HG02678 (cell line): Measurements from ENCODE around the gene SGK2.
A peak's percentile ranks its signal among the peaks of the same experiment; 100 is the strongest.

Source experiments
- ATAC-seq: cut with Tn5 transposase; IDR thresholded peaks from one replicate; pipeline ENCODE4 v1.9.1; 2021; ENCODE audit warnings: mild to moderate bottlenecking, moderate library complexity; ENCODE audit not compliant: unreplicated experiment

SGK2 gene

GRCh38 chr20:43558412-43559146 lies at the start of gene SGK2:
Gene SGK2, plus strand, starts transcription at chr20:43559027. Its CDS starts 7,469 bp downstream, at chr20:43566496.
- ATAC-seq: no peak

- ATAC-seq: no peak
Observed at GRCh38 chr20:43511879-43512278, 46.9 kb upstream of the SGK2 start.

DNA sequence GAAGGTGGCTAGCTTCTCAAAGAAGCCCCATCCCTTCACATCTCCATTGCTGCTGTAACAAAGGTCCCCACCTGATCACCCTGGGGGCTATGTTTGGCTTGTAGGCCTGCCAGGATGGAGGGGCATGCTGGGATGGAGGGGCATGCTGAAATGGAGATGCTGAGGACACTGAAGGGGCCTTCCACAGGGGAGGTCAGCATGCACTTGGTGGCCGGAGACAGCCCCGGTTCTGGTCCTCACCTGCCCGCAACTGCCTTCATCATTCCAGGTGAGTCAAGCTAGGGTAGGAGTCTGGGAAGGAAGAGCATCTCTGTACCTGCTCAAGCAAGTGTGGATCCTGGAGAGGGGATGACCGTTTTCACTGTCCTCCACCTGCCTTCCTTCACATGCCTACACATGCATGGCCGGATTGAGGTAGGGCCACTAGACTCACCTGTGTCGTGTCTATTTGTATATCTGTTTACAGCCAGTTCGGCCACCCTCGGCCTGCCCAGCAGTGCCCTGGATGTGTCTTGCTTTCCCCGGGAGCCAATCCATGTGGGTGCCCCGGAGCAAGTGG lies 45.4 kb upstream of the SGK2 start:
- no peak for ATAC-seq

DNA sequence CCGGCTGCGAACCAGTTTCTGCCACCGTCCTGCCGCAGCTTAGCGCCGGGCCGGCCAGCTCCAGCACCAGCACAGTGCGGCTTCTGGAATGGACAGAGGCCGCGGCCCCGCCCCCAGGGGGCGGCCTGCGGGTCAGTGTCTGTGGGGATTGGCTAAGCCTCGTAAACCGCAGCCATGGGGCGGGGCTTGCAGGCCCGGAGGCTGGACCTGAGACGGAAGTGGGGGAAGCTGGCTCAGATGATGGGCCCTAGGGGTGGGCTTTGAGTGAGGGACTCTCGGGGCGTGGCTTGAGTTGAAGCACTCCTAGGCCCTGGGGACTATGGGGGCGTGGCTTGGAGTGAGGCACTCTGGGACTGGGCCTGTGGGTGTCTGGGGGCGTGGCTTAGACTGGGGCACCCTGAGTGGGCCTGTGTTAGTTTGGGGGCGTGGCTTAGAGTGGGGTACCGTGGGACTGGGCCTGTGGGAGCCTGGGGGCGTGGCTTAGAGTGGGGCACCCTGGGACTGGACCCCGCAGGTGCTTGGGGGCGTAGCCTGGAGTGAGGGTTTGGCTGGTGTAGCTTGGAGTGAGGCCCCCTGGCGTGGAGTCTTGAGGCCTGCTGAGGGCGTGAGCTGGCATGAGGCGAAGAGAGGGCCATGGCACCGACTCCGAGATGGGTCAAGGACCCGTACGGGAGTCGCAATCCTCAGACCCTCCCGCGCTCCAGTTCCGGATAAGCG lies 44.7 kb upstream of the SGK2 start:
- ATAC-seq: peak; percentile 80

- ATAC-seq: peak; percentile 9
Observed at GRCh38 chr20:43514648-43514999, 44.2 kb upstream of the SGK2 start.

- ATAC-seq: no peak
Observed at GRCh38 chr20:43515628-43516027, 43.2 kb upstream of the SGK2 start.

- ATAC-seq: no peak
Observed at GRCh38 chr20:43516251-43516824, 42.5 kb upstream of the SGK2 start.

DNA sequence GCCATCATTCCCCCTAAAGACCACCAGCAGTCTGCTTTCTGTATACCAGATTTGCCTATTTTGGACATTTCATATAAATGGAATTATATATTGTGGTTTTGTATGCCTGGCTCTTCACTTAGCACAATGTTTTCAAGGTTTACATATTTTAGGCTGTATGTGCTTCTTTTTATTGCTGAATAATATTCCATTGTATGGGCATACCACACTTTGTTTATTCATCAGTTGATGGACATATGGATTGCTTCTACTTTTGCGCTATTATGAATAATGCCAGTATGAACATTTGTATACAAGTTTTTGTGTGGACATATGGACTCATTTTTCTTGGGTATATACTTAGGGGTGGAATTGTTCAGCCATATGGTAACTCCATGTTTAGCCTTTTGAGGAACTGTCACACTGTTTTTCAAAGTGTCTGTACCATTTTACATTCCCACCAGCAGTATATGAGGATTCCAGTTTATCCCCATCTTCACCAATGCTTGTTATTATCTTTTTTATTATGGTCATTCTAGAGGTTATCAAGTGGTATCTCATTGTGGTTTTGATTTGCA lies 38.7 kb upstream of the SGK2 start:
- no peak for ATAC-seq

DNA sequence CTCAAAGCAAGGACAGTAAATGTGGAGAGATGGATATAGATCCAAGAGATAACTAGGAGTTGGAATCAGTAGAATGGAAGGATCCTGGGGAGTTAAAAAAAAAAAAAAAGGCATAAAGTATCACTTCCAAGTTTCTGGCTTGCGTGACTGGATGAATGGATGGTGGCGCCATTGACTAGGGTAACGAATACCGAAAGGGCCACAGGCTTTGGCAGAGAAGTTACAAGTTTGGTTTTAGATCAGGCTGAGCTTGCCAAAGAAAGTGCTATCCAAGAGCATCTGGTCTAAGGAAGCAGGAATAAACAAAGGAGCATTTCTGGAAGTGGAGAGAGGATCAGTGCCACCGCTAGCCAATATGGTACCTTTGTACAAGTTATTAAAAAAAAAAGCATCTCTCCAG lies 33.8 kb upstream of the SGK2 start:
- no peak for ATAC-seq

- no peak for ATAC-seq
Observed at GRCh38 chr20:43528258-43528875, 30.5 kb upstream of the SGK2 start.

- ATAC-seq: no peak
Observed at GRCh38 chr20:43529051-43529450, 29.8 kb upstream of the SGK2 start.

DNA sequence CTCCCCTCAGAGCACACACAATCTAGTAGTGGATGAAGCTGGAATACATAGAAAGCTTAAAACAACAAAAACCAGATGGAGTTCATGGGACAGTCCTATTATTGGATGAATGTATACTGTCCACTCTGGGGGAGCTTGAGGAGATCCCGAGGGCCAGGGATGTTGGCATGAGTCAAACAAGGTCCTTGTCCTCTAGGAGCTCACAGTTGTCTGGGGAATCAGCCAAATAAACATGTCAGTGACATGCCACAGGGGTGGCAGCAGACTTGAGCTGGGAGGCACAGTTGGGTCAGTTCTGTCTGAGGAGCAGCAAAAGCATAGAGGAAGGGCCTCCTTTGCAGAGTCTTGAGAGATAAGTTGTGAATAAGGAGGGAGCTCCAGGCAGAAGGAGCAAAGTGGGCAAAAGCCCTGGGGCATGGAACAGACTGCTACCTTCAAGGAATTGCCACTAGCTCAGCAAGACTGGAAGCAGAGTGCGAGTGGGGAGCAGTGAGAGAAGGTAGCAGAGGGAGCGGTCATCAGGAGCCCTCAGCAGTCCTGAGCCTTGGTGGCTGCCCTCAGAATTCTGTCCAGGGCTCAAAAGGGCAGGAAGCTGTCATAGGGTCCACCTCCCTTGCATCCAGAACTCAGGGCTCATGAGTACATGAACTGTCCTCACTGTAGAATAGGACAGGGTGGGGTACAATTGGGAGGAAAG lies 29.2 kb upstream of the SGK2 start:
- ATAC-seq: no peak

- no peak for ATAC-seq
Observed at GRCh38 chr20:43530321-43531090, 28.3 kb upstream of the SGK2 start.

DNA sequence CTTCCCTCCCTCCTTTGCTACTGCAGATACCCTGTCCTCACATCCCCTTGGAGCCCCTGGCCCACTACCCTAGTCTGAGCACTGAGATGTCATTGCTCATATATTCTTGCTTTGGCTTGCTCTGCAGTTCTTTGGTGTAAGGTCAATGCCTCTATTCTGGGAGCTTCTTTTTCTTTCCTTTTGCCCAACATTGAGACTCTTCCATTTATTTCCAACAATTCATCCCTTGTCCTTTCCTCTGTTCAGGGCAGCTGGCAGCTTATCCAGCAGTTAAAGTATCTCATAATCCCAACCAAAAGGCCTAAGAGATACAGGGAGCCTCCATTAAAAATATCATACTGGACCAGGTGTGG lies 27.8 kb upstream of the SGK2 start:
- no peak for ATAC-seq

DNA sequence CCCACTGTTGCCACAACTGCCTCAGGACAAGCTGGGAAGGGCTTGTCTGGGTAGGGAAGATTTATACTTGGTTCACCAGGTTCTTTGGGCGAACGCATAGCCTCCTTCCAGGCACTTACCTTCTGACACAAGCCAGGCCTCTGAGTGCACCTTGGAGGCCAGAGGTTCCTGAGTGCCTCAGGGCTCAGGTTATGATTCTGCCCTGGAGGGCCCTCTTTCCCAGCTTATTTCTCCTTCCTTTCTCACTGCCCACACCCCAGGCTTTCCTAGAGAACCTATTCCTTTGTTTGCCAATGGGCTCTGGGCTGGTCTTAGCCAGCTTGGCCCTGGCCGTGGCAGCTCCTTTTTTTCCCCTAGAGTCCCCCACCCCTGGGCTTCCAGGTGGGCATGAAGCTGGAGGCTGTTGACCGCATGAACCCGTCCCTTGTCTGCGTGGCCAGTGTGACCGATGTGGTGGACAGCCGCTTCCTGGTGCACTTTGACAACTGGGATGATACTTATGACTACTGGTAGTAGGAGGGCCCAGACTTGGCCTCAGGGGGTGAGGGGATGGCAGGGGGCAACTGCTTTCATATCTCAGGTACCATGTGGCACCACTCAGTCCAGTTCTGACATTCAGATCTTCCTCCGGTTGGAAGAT lies 26.3 kb upstream of the SGK2 start:
- no peak for ATAC-seq

DNA sequence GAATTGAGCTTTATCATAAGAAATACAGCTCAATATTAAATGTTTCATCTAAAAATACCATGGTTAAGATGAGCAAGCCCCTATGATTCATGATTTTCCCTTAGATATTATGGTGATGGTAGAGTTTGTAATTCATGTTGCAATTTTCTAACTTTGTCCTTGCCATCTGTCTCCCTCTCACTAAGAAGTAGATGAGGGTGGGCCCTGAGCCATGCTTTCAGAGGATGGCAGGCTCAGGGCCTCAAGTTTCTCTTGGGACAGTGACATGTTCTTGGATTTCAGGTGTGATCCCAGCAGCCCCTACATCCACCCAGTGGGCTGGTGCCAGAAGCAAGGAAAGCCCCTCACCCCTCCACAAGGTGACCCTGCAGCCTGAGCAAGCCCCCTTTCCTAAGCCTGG lies 25.8 kb upstream of the SGK2 start:
- ATAC-seq: no peak

DNA sequence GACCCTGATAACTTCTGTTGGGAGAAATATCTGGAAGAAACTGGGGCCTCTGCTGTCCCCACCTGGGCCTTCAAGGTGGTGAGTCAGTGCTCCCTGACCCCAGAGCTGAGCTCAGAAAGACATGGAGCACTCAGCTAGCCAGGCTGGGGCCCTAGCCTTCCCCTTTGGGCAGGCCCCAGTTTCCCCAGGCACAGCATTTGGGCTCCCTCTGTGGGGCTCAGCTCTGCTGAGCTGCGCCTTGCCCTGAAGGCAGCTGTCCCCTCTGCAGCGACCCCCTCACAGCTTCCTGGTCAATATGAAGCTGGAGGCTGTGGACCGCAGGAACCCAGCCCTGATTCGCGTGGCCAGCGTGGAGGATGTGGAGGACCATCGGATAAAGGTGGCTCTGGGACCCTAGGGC lies 24.8 kb upstream of the SGK2 start:
- no peak for ATAC-seq

GRCh38 chr20:43534791-43535350 lies 24.0 kb upstream of the SGK2 start:
- ATAC-seq: no peak

GRCh38 chr20:43535370-43536004 lies 23.3 kb upstream of the SGK2 start:
- no peak for ATAC-seq
